Left ventricle myocardium inferior (tissue), 1 donor: ENCODE measurements around the gene NLGN1. TPM values are rescaled to one million over a fixed set of nuclear protein-coding genes. Genes with fewer than 3 reads are reported as not detected.

Experiments used
- DNase-seq: peaks from one replicate; pipeline ENCODE4 v3.0.0-alpha.2; 2020
- H3K27ac ChIP-seq: fragments of 200-600 bp; replicated peaks from 2 replicates; pipeline ENCODE4 v1.8.0; 2021
- H3K27me3 ChIP-seq: fragments of 200-600 bp; 2 replicates; pipeline ENCODE4 v1.8.0; 2021; ENCODE audit warnings: low read depth
- H3K36me3 ChIP-seq: fragments of 200-600 bp; 2 replicates; pipeline ENCODE4 v1.8.0; 2021
- H3K4me1 ChIP-seq: fragments of 200-600 bp; 2 replicates; pipeline ENCODE4 v1.8.0; 2021
- H3K4me3 ChIP-seq: fragments of 200-600 bp; 2 replicates; pipeline ENCODE4 v1.8.0; 2021; ENCODE audit warnings: mild to moderate bottlenecking, moderate library complexity
- H3K9me3 ChIP-seq: fragments of 200-600 bp; replicated peaks from 2 replicates; pipeline ENCODE4 v1.8.0; 2021
- intact Hi-C: fragments of 100-400 bp; cut with micrococcal nuclease; formaldehyde crosslinking; loops from one replicate; pipeline ENCODE4 v1.11.0; 2022
- total RNA-seq: library from RNA; stranded (reverse); fragmentation: NEBNext Ultra II Directional; extraction: Animal tissue kit (Norgen Biotek cat#: 25700); gene quantifications from one replicate; pipeline ENCODE4 v1.2.1, GENCODE V29; 2021
- TF ChIP-seq, protein P1 (sequence below): fragments of 200-600 bp; IDR thresholded peaks from 2 replicates; pipeline ENCODE4 v1.8.0; 2021; ENCODE audit warnings: antibody characterized with exemption, mild to moderate bottlenecking, borderline replicate concordance
- donor health status: DM: no; HTN: yes; CAD: no; lungs with severe emphysema.

Gene NLGN1
- total RNA-seq, 1 donor from 2014 or later: 13.7 TPM

DNA sequence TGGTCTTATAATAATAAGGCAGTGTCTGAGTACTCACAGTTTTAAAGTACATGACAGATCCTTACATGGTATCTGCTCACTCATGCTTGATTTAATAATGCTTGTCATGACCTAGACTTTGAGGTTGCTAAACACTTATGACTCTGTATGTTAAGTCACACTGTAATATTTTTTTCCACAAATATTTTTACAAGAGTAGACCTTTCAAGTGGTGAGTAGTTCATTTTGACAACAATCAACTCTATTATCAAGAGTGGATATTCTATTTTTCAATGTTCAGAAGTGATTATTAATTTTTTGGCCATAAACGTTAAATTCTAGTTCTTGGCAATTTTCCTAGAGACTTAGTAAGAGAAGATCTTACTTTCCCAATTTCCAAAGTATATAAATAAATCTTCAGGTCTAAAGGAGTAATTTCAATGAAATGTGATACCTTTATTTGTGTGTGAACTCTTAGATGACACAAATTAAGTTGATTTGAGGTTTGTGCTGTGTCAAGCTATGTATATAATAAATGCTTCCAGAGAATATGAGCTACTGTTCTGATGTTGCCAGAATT, 104.5 kb downstream of the NLGN1 start:
- no peak for DNase-seq
- TF ChIP-seq, protein P1, sequence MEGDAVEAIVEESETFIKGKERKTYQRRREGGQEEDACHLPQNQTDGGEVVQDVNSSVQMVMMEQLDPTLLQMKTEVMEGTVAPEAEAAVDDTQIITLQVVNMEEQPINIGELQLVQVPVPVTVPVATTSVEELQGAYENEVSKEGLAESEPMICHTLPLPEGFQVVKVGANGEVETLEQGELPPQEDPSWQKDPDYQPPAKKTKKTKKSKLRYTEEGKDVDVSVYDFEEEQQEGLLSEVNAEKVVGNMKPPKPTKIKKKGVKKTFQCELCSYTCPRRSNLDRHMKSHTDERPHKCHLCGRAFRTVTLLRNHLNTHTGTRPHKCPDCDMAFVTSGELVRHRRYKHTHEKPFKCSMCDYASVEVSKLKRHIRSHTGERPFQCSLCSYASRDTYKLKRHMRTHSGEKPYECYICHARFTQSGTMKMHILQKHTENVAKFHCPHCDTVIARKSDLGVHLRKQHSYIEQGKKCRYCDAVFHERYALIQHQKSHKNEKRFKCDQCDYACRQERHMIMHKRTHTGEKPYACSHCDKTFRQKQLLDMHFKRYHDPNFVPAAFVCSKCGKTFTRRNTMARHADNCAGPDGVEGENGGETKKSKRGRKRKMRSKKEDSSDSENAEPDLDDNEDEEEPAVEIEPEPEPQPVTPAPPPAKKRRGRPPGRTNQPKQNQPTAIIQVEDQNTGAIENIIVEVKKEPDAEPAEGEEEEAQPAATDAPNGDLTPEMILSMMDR: no peak
- no peaks in the 10 kb centered on the region for H3K36me3 ChIP-seq
- intact Hi-C loops: no loop called here
- H3K4me3 ChIP-seq: no peak overlapping the region
- no peaks in the 10 kb centered on the region for H3K27me3 ChIP-seq
- H3K27ac ChIP-seq: peak overlapping the region; percentile 29
- H3K4me1 ChIP-seq: peaks cover 20% of the 10 kb centered on the region
- H3K9me3 ChIP-seq: peaks cover 2% of the 10 kb centered on the region

DNA sequence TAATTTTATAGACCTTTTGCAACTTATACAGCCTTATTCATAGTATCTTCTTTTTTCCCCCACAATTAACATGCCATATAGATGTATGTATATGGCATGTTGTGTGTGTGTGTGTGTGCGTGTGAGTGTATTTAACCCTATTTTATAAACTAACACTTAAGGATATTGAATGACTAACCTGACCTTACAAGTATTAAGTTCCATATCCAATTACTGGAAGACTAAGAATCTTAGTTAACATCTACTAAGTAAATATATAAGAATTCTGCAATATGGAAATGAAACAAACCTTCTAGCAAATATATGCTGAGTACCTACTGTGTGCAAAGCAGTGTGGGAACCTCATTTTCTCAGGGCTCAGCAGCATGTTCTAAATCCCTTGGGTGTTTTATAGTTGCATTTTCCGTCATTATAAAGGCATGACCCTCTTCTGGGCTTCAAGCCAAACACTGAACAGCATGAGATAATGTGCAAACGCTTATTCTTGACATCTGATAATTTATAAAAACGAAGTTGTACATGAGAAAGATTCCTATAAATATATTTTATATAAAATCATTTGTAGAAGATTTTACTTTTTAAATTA, 105.5 kb downstream of the NLGN1 start:
- H3K4me1 ChIP-seq: peaks cover 20% of the 10 kb centered on the region
- H3K4me3 ChIP-seq: no peak overlapping the region
- no peak for DNase-seq
- TF ChIP-seq, protein P1: no peak
- no peaks in the 10 kb centered on the region for H3K27me3 ChIP-seq
- peak overlapping the region; percentile 30 for H3K27ac ChIP-seq
- no peaks in the 10 kb centered on the region for H3K36me3 ChIP-seq
- H3K9me3 ChIP-seq: no peaks in the 10 kb centered on the region
- intact Hi-C loops: no loop called here

DNA sequence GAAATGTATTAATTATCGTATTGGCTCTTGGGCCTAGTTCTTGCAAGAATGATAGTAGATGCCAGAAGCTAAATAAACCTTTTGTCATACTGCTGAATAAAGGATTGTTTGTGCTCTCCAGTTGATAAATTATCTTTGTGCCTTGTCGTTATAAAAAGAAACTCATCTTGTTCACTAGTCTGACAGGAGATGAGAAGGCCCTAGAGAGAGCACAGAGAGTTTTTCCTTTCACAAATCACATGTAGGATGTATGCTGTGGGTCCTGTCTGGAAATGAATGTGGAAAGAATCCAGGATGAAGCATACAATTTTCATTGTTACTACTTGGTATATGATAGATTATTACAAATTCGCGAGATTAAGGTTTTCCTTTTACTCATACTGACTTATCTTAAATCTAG, 113.0 kb downstream of the NLGN1 start:
- Histone ChIP-seq H3K9me3 (peaks cover 5% of the 10 kb centered on the region), H3K4me1 (peaks cover 9% of the 10 kb centered on the region), H3K36me3 (no peaks in the 10 kb centered on the region), H3K4me3 (no peak overlapping the region), H3K27me3 (no peaks in the 10 kb centered on the region), H3K27ac (no peak overlapping the region)
- TF ChIP-seq, protein P1: no peak
- intact Hi-C loops: no loop called here
- DNase-seq: no peak

DNA sequence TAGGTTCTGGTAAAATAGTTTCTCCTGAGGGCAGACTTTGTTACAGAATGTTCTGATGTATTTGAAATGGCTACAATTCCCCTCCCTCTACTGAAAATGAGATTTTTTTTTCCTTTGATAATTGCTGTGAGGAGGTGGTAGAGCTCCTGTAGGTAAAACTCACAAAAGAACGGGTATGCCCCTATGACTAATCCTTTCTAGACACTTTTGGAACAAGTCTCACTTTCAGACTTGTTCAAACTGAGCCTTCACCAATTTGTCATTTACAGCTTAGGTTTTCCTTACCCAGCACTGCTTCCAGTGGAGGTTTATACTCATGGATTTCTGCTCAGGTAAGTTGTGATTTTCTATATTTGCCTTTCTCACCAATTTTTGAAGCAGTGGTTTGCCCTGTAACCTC, 115.6 kb downstream of the NLGN1 start:
- Histone ChIP-seq H3K4me3 (no peak overlapping the region), H3K9me3 (peaks cover 5% of the 10 kb centered on the region), H3K27me3 (no peaks in the 10 kb centered on the region), H3K27ac (no peak overlapping the region), H3K36me3 (no peaks in the 10 kb centered on the region), H3K4me1 (peaks cover 9% of the 10 kb centered on the region)
- TF ChIP-seq, protein P1: no peak
- DNase-seq: no peak
- intact Hi-C loops: no loop called here

DNA sequence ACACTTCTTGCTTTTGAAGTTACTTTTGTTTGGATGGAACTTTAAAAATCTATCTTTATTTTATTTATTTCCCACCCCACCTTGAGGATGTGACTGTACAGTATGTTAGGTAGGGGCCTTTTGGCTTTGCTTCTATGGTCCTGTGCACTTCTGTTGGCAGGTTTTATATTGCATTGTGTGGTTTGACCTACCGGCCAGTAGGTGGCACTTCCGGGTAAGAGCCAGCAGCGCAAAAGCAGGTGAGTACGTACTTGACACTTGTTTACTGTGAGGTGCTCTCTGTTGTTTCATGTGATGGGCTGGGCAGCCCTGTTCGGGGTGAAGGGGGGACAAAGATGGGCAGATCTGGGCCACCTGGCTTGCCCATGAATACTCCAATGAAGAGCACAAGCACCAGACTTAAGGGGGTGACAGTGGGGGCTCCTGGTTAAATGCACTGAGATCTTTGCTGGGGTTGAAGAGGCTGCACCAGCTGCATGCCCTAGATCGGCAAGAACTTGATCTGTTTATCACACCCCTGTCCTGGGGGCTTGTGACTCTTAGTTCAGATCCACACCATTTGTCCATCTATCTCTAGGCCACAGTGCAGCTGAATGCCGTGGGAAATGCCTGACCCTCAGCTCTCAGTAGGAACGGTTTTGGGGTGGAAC, 131.6 kb downstream of the NLGN1 start:
- Histone ChIP-seq H3K4me3 (no peak overlapping the region), H3K9me3 (peaks cover 52% of the 10 kb centered on the region), H3K4me1 (no peaks in the 10 kb centered on the region)

More for the DNA sequence above, 131.6 kb downstream of the NLGN1 start:
- Histone ChIP-seq H3K36me3 (no peaks in the 10 kb centered on the region), H3K27me3 (no peaks in the 10 kb centered on the region), H3K27ac (no peak overlapping the region)
- TF ChIP-seq, protein P1: no peak
- intact Hi-C loops: no loop called here
- no peak for DNase-seq
